ENCODE data around the gene CTNNA2.
"Not testable (repeated sequence)": the region's sequence is repeated elsewhere in the genome, so short reads cannot be mapped to it uniquely, and the experiment has no call there.

The CTNNA2 gene

GRCh38 chr2:80146757-80147156 lies 633.9 kb downstream of the CTNNA2 start:
- not testable (repeated sequence) for DNase-seq (ENCODE audit: low read depth in 2 of 2)

GRCh38 chr2:80147690-80148089 lies 634.8 kb downstream of the CTNNA2 start:
- no peak for DNase-seq (ENCODE audit: low read depth in 2 of 2)

GRCh38 chr2:80148906-80149305 lies 636.1 kb downstream of the CTNNA2 start:
- DNase-seq (ENCODE audit: low read depth in 2 of 2): no peak

- DNase-seq (ENCODE audit: low read depth in 2 of 2): no peak
These were observed 637.1 kb downstream of the CTNNA2 start for GRCh38 chr2:80149991-80150390.

GRCh38 chr2:80151248-80151647 lies 638.4 kb downstream of the CTNNA2 start:
- DNase-seq (ENCODE audit: low read depth in 2 of 2): no peak

- no peak for DNase-seq (ENCODE audit: low read depth in 2 of 2)
These were observed 638.8 kb downstream of the CTNNA2 start for GRCh38 chr2:80151651-80152050.

GRCh38 chr2:80153151-80153550 lies 640.3 kb downstream of the CTNNA2 start:
- DNase-seq (ENCODE audit: low read depth in 2 of 2): no peak

GRCh38 chr2:80153768-80154167 lies 640.9 kb downstream of the CTNNA2 start:
- DNase-seq (ENCODE audit: low read depth in 2 of 2): no peak

GRCh38 chr2:80154231-80154915 lies 641.5 kb downstream of the CTNNA2 start:
- DNase-seq (ENCODE audit: low read depth in 2 of 2): no peak

GRCh38 chr2:80164375-80164774 lies 651.5 kb downstream of the CTNNA2 start:
- no peak for DNase-seq (ENCODE audit: low read depth in 2 of 2)

- DNase-seq (ENCODE audit: low read depth in 2 of 2): no peak
These were observed 653.8 kb downstream of the CTNNA2 start for GRCh38 chr2:80166483-80167171.

- no peak for DNase-seq (ENCODE audit: low read depth in 2 of 2)
These were observed 654.5 kb downstream of the CTNNA2 start for GRCh38 chr2:80167284-80167808.

- DNase-seq (ENCODE audit: low read depth in 2 of 2): no peak
These were observed 655.2 kb downstream of the CTNNA2 start for GRCh38 chr2:80168037-80168436.

GRCh38 chr2:80168801-80169200 lies 656.0 kb downstream of the CTNNA2 start:
- DNase-seq (ENCODE audit: low read depth in 2 of 2): no peak

- no peak for DNase-seq (ENCODE audit: low read depth in 2 of 2)
These were observed 657.2 kb downstream of the CTNNA2 start for GRCh38 chr2:80169811-80170594.

GRCh38 chr2:80185091-80185490 lies 672.2 kb downstream of the CTNNA2 start:
- DNase-seq (ENCODE audit: low read depth in 2 of 2): no peak

- DNase-seq (ENCODE audit: low read depth in 2 of 2): no peak
These were observed 673.4 kb downstream of the CTNNA2 start for GRCh38 chr2:80186262-80186661.

GRCh38 chr2:80187156-80187555 lies 674.3 kb downstream of the CTNNA2 start:
- no peak for DNase-seq (ENCODE audit: low read depth in 2 of 2)

- DNase-seq (ENCODE audit: low read depth in 2 of 2): no peak
These were observed 677.3 kb downstream of the CTNNA2 start for GRCh38 chr2:80190166-80190565.

- DNase-seq (ENCODE audit: low read depth in 2 of 2): no peak
These were observed 680.7 kb downstream of the CTNNA2 start for GRCh38 chr2:80193566-80193965.

GRCh38 chr2:80195034-80195433 lies 682.2 kb downstream of the CTNNA2 start:
- no peak for DNase-seq (ENCODE audit: low read depth in 2 of 2)

- DNase-seq (ENCODE audit: low read depth in 2 of 2): no peak
These were observed 685.2 kb downstream of the CTNNA2 start for GRCh38 chr2:80198042-80198441.
